HG02852 (cell line): ENCODE measurements around the gene TMEM178B.

Source experiments
- ATAC-seq: cut with Tn5 transposase; IDR thresholded peaks from one replicate; pipeline ENCODE4 v1.9.1; 2021; ENCODE audit warnings: mild to moderate bottlenecking, moderate library complexity; ENCODE audit not compliant: unreplicated experiment

The TMEM178B gene

DNA sequence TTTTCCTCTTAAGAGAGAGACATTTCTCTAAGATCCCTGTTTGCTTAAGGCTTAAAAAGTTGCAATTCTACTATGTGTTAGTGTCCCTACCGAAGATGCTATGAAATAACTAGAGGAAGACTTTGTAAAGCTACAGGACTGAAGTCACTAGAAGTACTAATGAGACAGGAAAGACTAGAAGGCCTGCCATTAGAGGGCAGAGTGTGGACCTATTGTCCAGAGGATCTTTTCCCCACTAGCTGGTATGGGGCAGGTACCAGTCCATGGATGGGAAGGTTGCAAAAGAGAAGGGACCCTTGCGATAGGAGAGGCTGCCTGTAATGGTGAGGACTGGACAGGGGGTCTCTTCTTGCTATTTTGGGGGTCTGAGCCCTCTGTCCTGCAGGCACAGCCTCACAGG, 178.1 kb downstream of the TMEM178B start:
- ATAC-seq = no peak

DNA sequence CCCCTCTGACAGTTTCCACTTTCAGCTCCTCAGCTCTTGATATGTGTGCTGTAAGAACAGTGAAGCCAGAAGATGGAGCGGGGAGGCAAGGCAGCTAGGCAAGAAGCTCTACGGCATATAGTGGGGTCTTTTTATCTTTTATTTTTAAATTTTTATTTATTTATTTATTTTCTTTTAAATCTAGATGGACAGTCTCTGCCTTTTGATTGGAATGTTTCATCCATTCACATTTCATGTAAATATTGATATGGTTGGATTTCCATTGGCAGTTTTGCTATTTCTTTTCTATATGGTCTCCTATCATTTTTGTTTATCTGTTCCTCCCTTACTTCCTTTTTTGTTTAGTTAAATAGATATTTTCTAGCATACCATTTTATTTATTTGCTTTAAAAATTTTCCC, 183.7 kb downstream of the TMEM178B start:
- no peak for ATAC-seq

DNA sequence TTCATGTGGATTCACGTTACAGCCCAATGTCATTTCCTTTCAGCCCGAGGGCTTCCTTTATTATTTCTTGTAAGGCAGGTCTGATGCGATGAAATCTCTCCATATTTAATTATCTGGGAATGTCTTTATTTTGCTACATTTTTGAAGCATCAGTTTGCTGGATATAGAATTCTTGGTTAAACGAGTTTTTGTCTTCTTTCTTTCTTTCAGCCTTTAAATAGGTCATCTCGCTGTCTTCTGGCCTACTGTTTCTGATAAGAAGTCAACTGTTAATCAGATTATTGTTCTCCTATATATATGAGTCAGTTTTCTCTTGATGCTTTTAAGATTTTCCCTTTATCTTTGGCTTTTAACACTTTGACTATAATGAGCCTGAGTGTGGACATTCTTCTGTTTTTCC, 184.7 kb downstream of the TMEM178B start:
- no peak for ATAC-seq

DNA sequence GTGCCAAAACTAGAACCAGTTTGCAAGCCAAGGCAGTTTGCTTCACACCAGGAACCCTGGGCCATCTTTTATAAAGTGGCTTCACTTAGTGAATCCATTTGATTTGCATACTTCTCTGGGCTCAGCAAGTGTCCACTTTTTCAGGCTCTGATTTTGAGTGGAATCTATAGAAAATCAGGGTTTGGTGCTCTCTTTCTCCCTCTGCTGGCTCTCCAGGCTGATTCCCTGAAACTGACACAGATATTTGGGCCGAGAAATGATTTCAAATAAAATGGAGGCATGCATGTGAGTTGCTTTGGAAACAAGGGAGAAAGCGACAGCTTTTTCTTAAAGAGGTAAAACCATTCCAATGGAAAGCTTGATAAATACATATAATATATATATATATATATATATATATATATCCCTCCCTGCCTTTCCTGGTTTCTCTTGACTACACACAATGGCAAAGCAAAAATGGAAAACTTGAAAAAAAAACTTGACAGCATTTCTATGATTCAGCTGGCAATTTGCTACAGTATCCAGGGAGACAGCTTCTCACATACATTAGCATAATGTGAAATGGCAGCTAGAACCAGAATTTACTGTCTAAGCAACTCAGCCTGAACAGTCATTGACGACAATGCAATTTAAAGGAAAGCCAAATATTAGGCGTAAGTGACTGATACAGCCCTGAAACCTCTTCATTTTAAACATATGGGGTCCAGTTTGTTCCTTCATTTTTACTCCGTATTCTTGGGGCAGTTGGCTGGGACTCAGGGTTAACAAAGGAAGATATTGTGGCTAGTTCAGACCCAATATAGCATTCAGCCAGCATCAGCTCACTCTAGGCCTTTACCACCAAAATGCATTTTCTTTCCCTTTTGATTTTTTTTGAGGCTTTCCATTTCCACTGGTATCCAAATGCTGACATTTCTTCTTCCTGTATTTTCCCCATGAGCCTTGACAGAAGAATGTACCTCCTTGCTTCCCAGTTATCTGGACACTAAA, 188.5 kb downstream of the TMEM178B start:
- no peak for ATAC-seq

DNA sequence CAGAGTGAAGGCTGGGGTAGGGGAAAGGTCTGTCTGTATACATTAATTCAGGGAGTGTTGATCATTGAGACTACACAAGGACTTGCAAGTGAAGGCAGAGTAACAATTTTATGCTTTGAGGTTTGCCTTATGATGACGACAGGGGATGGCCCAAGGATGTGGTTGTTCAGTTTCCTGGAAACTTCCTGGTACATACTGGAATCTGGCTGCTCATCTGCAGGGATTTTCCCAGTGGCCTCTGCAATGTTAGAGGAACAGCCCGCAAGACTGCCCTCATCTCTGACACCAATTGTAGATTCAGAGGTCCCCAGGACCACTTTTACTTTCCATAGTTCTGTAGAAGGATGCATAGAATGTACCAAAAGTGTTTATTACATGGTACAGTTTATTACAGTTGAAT, 189.6 kb downstream of the TMEM178B start:
- no peak for ATAC-seq

DNA sequence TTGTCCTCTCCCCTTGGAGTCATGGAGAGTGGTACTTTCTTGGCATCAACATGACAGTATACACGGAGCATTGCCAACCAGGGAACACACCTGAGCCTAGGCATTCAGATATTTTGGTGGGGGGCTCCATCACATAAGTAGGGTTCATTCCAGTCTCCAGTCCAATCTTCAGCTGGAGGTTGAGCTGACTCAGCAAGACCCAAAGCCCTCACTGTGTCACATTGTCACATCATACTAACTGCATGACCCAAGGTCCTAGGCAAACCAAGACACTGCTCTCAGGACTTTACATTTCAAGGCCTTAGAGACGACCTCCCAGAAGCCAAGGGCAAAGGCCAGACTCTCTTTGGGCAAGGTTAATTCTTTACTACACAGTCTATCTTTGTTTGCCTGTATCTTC, 190.1 kb downstream of the TMEM178B start:
- no peak for ATAC-seq

DNA sequence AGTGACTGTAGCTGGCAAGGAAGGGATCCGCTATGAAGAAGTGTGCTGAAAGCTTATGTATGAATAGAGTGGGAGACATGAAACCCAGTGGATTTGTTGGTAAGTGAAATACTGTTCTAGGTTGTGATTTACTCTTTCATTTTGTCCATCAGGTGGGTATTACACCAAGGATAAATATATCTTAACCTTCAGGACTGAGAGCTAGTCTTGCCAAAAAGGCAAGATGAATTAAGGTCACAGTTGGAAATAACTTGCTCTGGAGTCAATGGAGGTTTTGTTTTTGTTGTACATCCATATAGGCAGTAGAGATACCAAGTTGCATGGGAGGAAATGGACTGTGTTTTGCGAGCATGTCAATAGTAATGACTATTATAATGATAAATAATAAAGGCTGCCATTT, 190.6 kb downstream of the TMEM178B start:
- ATAC-seq = no peak

DNA sequence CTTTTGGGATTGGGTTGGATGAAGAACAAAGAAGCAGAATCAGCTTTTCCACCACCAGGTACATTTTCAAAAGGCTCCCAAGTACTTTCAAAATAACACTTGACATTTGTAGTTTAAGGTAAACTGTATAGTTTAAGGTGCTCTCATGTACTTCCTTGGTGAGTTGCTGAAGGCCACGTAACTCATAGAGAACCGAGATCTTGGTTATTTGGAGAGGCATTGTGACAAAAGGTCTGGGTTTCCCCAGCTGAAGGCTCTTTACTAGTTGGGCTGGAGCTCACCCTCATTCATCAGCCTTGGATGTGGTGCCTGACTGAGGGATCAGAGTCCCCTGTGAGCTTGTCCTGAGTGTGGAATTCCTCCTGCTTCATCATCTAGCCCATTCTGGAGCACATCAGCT, 191.8 kb downstream of the TMEM178B start:
- no peak for ATAC-seq

DNA sequence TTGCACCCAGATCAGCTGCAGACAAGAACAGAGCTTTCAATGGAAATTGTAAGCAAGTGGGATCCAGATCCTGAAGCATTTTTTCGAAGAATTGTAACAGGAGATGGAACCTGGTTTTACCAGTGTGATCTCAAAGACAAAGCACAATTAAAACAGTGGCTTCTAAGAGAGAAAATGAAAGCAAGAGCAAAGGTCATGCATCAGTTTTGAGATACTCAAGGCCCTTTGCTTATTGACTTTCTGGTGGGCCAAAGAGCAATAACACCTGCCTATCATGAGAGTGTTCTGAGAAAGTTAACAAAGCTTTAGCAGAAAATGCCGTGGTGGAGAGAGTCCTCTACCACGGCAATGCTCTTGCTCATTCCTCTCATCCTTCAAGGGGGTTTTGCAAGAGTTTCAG, 194.8 kb downstream of the TMEM178B start:
- no peak for ATAC-seq

DNA sequence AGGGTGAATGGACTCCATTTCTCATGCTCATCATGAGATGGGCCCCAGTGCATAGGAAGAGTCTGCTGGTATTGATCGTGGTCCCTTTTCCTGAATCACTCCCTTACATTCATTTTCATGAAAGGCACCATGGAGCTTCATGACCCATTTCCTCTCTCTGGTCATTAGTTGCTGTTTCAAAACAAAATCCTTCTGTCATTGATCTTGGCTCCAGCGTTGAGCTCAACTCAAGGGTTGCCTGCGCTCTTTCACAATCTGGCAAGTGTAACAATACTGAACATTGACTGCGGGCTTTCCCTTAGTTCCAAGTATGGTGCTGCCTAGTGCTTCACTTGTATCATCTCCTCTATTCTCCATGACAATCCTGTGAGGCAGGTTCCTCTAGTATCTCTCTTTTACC, 197.6 kb downstream of the TMEM178B start:
- ATAC-seq = no peak

DNA sequence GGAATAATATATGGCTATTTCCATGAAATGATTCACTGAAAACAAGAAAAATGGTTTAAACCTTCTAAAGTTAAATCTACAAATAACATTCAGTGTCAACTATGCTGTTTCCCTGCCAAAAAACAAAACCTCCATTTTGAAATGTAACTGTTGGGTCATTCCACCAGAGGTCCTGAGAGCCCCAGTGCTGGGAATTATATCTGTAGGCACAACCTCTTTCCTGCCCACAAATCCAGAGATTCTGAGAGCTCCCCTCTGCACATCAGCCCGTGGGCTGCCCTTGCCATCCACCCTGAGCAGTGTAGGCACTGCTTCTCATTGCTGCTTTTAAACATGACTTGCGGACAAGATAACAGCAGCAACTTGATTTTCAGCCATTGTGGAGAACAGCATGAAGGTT, 198.6 kb downstream of the TMEM178B start:
- no peak for ATAC-seq

DNA sequence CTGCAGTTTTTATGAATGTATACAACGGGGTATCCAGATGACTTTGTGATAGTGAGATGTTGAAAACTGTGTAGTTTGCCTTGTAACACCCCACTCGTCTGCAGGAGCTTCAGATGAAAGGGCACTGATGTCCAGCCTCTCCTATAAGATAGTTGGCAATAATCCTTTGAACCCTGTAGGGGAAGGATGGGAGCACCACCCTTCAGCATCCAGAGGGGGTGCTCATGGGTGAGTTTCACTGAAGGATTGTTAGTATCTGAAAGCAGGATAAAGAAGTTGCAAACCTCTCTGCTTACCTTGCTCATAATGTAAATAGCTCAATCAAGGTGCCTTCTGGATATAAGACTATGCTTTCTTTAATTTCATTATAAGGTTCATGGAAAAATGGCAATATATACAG, 201.5 kb downstream of the TMEM178B start:
- ATAC-seq = no peak

DNA sequence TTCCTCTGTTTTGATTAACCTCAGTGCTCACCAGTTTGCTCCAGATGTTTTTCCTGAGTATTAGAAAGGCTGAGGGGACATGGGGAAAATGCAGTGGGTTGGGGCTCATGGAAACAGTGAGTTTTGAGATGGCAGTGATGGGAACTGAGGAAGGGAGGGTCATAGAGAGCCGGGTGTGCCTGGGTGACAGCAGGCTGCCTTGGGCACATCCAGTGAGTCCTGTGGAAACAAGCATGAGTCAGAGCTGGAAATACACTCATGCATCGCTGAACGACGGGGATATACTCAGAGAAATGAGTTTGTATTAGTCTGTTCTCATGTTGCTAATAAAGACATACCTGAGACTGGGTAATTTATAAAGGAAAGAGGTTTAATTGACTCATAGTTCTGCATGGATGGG, 202.2 kb downstream of the TMEM178B start:
- ATAC-seq = no peak

DNA sequence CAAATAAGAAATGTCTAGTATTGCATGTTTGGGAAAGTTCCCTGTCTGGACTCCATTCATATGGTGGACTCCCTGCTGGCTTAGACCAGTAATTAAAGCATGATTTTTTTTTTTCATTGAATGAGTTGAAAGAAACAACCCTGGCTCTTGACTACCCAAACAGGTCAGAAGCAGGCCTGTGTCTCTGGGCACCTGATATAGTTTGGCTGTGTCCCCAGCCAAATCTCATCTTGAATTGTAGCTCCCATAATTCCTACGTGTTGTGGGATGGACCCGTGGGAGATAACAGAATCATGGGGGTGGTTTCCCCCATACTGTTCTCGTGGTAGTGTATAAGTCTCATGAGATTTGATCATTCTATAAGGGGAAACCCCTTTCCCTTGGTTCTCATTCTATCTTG, 206.2 kb downstream of the TMEM178B start:
- ATAC-seq = no peak

DNA sequence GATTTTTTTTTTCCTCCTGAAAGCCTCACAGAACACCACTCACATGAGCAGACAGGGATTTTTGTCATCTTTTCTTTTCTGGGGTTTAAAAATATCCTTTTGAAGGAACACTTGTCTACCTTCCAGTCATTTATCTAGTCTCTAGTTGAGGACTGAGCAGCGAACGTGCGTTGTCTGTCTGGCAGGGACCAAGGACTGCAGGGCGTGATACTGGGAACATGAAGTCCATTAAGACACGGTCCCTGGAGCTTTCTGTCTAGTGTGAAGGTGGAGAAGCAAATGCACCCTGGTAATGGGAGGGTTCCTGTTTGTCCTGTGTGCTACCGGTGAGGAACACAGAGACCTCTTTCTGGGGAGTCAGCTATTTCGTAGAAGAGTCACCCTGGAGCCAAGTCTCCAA, 207.4 kb downstream of the TMEM178B start:
- ATAC-seq = no peak

DNA sequence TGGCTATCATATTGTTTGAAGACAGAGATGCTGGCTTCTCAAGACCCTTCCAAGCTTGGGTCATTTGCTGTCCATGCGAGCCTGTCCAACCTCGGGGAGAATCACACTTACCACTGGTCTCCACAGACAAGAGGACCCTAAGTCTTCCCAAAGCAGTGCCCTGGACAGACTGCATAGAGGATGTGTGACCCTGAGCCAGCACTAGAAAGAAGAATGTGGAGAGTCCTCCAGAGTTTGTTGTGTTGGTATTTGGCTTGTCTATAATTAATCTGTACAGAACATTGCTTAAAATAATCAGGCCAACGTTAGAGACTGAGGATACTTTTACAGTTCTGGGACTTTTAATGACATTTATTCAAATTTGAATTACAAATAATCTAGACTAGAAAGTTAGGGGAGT, 212.7 kb downstream of the TMEM178B start:
- no peak for ATAC-seq

DNA sequence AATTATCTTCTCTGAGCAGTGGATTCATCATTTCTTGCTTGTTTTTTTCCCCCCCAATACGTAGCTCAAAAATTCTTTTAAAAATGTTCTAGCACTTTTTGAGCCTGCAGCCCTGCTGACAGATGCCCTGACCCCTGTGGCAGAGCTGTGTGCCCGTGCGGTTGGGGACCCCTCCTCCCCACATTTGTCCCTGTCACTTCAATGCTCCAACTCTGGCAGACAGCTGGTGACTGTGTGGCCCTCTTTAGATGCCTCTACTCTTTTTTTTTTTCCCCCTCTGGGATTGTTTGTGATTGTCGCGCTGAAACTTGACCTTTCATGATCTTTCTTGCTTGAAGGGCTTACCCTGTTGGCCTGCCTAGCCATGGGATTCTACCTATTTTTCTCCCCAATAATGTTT, 214.1 kb downstream of the TMEM178B start:
- ATAC-seq = no peak

DNA sequence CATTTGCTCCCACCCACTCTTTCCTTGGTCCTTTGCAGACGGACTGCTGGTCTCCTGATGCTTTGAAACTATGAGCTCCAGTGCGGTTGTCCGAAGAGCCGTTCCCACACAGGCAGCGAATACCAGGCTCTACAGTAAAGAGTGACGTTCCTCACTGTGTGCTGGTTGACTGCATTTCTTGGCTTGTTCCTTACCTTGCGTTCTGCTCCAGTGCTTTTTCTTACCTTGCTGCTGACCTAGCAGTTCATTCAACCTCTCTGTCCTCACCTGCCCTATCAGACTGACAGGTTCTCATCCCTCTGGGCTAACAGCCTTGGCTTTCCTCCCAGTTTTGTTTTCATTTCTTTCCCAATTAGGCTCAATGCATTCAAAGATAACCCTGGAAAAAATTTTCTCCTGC, 214.8 kb downstream of the TMEM178B start:
- no peak for ATAC-seq

DNA sequence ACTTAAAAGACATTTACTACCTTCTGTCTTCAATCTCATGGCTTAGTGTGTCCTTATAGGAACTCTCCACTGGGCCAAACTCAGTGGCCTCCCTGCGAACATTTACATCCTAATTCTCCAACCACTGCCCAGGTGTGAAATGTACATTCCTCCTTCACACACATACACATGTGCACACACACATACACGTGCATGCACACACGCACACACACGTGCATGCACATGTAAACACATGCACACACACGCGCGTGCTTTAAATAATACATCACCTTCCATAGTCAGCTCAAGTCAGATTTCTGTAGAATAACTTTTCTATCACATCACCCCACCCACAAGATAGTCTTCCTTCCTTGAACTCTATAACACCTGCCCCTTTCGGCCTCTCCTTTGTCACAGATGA, 216.5 kb downstream of the TMEM178B start:
- no peak for ATAC-seq

DNA sequence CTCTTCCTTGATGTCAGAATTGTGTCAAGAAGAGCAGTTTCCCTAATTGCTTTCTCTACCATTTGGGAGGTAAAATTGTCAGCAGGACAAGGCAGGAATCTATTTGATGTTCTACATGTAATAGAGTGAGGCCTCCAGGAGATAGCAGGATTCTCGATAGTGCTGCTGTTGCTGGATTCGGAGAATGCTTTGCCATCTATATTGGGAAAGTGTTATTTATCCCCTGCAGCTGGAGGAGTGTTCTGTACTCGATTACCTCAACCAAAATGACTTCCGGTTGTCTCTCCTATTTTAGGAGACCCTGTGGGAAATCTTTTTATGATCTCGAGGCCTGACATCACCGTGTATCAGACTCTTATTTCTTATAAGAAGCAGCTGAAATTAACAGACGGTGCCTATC, 217.1 kb downstream of the TMEM178B start:
- ATAC-seq = no peak

DNA sequence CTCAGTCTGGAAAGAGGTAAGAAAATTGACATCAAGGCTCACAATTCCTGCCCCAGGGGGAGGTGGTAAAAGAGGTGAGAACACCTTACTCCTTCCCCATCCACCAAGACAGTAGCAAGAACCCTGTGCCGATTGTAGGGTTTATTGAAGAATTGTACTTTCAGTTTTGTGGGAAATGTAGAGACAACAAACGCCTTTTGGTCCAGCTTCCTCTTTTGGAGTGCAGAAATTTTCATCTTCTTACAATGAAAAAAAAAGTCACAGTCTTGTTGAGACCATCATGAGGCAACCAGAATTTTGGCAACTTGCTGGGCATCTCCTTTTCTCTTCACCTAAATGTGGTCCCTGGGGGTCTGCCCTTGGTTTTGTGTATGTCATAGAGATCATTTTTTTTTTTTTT, 217.7 kb downstream of the TMEM178B start:
- ATAC-seq = no peak

DNA sequence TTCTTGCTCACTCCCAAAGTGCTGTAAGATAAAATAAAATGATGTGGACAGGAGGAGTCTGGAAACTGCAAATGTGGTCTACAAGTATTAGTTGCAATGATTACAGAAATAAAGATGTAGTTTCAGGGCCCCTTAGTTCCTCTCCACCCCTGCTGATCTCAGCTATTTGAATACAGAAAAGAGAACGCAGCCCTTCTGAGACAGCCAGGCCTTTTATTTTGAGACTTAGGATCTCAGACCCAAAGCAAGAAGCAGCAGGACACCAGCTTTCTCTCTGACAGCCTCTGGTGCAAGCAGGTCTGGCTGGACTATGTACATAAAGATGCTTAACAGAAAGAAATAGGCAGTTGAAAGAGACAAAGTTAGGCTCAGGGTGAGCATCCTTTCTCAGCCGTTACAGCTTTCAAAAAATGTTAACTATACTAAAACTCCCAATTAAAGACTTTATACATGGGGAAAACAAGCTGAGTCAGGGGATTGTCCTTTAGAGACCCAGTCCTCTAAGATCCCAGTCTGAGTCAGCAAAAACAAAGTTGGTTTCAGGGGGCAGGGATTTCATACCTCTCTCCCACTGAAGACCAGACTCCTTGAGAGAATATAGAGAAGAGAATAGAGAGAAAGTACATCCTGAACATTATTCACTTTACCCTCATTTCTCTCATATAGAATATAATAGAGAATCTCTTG, 220.4 kb downstream of the TMEM178B start:
- no peak for ATAC-seq
